GM21529 (cell line): Measurements from ENCODE around the gene SUV39H1.
"Not testable (repeated sequence)": the region's sequence is repeated elsewhere in the genome, so short reads cannot be mapped to it uniquely, and the experiment has no call there.

Experiments used
- ATAC-seq: cut with Tn5 transposase; IDR thresholded peaks from one replicate; pipeline ENCODE4 v1.9.1; 2021; ENCODE audit not compliant: unreplicated experiment

The SUV39H1 gene

DNA sequence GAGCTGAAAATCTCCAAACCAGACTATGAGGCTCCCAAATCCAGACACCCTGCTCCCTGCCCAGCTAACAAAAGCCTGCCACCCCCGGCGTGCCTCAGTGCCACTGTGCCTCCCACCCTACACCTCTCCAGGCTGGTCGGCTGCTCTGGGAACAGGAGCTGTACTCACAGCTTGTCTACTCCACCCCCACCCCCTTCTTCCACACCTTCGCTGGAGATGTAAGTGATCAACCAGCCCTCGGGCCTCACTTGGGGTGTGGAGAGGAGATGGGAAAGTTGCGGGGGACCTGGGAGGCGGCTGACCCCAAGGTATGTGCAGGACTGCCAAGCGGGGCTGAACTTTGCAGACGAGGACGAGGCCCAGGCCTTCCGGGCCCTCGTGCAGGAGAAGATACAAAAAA, 11.1 kb upstream of the SUV39H1 start:
- ATAC-seq, result no peak

GRCh38 chrX:48688531-48689150, 7.9 kb upstream of the SUV39H1 start:
- no peak for ATAC-seq

DNA sequence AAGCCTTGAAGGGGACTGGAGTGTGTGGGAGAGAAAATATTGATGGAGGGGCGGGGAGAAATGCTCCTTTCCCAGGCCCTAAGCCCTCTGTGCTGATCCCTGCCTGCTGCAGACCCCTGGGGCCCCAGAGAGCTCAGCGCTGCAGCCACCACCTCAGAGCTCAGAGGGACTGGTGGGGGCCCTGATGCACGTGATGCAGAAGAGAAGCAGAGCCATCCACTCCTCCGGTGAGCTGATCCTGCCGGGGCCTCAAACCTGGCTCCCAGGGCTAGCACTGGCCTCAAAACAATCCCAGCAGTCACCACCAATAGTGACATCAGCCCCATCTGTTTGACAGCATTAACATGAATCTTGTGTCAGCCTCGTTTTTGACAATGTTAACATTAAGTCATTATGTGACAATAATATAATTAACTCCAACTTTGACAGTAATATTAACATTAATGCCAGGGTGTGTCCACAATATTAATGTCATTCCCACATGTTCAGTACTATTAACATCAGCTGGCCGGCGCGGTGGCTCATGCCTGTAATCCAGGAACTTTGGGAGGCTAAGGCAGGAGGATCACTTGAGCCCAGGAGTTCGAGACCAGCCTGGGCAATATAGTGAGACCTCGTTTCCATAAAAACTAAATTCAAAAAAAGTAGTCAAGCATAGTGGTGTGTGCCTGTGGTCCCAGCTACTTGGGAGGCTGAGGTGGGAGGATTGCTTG, 7.2 kb upstream of the SUV39H1 start:
- ATAC-seq, result no peak

DNA sequence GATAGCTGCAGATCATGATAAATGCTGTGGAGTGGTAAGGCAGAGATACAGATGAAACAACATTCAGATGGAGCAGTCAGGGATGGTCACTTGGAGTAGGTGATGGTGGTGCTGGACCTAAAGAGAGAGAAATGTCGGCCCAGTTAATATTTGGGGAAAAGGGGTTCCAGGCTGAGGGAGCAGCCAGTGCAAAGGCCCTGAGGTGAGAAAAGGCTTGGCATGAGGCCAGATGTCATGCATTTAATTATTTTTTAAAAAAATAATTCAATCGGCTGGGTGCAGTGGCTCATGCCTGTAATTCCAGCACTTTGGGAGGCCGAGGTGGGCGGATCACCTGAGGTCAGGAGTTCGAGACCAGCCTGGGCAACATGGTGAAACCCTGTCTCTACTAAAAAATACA, 4.8 kb upstream of the SUV39H1 start:
- not testable (repeated sequence) for ATAC-seq

DNA sequence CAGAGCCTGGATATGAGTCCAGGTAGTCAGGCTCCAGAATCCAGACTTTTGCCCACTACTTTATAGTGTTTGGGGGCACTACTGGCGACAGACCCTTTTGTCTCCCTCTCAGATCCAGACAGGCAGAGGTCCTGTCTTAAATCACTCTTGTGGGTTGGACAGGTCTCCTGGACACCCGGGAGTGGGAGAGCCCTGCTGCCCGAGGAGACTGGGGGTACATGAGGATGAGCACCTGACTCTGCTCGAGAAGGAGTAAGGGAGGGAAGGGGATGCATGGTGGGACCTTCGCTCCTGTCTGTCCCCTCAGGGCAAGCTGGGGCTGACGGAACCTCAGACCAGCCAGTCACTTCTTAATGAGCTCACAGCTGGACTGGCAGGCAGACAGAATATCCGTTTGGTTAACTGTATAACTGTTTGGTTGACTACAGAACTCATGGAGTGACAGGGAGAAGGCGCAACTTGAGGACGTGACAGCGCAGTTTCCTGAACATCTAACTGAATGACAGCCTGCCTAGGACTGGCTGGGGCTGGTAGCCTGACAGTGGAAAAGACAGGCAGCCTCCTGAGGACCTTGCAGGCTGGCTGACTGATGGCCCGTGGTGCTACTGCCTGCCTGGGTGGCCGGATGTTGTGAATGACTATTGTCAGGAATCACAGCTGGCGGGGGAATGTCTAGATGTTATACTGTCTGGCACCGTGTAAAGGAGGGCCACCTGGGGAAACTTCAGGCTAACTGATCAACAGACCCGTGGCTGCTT, 1.6 kb upstream of the SUV39H1 start:
- no peak for ATAC-seq

- no peak for ATAC-seq
These were observed 1.0 kb upstream of the SUV39H1 start for GRCh38 chrX:48695534-48695896.

GRCh38 chrX:48695925-48696300, 621 bp upstream of the SUV39H1 start:
- no peak for ATAC-seq

DNA sequence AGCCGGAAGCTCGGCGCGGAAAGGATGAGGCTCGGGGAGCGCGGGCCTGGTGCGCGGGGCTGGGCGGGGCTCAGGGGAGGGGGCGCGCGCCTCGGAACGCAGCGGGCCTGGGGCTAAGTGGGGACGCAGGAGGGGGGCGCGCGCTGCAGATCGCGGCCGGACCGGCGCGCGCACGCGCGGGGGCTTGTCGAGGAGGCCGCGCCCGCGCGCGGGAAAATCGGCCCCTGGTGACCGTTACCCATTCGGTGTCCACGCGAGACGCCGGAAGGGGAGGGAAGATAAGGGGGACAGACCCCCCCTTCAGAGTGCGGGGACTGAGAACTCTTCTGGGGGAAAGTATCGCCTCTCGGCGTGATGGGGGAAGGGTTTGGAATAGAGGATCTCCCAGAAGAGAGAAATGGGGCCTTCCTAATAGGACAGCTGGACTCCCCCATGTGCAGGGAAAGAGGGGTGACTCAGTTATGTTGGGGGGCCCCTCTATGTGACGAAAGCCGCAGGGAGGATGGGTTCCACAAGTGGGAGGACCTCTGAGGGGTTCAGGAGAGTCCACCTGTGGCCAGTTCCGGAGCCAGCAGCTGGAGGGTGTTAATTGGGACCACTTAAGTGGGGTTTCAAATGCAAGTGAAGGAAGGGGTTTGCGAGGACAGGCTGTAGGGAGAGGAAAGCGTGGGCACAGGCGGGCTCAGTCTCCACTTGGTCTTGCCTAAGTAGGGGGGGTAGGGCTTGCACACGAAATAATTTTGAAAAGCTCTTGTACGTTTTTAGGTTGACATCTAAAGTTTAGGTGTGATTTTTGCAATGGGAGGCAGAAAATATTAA, 584 bp downstream of the SUV39H1 start:
- ATAC-seq, result peak; percentile 17

DNA sequence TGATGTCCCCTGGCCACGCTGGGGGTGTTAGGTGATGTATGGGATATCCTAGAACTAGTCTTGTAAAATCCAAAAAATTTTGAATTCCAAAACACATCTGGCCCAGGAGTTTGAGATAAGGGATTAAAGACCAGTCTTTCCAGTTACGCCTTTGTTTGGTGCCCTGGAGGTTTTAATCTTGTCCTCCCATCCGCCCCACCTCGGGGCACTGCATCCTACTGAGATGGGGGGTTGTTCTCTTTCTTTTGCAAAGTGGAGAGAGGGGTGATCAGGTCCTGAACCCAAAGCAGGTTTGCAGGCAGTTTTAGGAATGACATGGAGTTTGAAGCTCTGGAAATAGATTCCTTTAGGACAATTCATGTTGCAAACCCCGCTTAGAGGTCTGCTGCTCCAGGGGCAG, 1.8 kb downstream of the SUV39H1 start:
- ATAC-seq, result no peak

DNA sequence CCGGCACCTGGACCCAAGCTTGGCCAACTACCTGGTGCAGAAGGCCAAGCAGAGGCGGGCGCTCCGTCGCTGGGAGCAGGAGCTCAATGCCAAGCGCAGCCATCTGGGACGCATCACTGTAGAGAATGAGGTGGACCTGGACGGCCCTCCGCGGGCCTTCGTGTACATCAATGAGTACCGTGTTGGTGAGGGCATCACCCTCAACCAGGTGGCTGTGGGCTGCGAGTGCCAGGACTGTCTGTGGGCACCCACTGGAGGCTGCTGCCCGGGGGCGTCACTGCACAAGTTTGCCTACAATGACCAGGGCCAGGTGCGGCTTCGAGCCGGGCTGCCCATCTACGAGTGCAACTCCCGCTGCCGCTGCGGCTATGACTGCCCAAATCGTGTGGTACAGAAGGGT, 3.7 kb downstream of the SUV39H1 start:
- no peak for ATAC-seq

GRCh38 chrX:48700951-48701653, 4.6 kb downstream of the SUV39H1 start:
- no peak for ATAC-seq

DNA sequence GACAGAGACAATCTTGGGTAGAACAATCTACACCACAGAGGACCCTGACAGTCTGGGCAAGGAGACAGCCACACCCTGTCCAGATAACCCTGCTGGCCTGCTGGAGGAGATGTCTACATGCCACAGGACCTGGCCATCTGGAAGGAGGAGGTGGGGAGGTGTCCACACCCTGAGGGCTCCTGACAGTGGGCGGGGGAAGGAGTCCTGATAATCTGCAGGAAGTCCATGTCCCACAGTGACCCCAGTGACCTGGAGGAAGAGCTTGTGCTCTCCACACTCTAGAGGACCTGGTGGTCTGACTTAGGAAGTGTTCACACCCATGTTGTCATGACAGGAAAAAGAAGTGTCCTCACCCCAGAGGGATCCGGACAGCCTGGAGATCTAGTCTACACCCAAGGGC, 5.5 kb downstream of the SUV39H1 start:
- ATAC-seq, result no peak

DNA sequence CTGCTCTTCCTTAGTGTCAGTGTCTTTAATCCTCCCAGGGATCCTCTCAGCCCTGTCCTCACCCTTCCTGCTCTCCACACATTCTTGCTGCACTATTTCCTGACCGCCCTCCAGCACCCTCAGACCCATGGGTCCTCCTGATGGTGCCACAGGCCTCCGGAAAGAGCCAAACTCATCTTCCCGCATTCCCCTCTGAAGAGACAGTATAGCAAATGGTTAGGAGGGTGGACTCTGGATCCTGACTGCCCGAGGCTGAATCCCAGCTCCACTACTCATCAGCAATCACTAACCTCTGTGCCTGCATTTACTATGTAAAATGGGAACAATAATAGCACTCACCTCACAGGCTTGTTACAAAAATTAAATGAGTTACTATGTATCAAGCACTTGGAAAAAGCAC, 6.2 kb downstream of the SUV39H1 start:
- ATAC-seq, result no peak

GRCh38 chrX:48703228-48703627, 6.7 kb downstream of the SUV39H1 start:
- ATAC-seq, result no peak

GRCh38 chrX:48703642-48704481, 7.3 kb downstream of the SUV39H1 start:
- no peak for ATAC-seq

DNA sequence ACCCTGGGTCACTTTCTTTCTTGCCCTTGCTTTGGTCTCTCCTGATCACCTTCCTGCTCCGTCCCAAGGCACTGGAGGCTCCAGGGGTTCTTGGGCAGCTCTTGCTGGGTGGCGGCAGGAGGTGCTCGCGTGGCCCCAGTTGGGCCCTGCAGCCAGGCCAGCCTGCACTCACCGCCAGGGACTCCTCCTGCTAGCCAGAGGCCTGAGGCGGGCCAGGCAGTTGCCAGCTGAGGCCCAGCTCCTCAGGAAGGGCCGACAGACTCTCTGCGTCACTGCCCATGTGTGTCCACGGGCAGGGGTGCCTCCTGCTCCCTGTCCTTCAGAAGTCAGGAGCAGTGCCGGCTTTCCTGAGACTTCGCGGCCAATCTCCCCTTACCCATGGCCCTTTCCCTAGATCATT, 9.3 kb downstream of the SUV39H1 start:
- no peak for ATAC-seq

DNA sequence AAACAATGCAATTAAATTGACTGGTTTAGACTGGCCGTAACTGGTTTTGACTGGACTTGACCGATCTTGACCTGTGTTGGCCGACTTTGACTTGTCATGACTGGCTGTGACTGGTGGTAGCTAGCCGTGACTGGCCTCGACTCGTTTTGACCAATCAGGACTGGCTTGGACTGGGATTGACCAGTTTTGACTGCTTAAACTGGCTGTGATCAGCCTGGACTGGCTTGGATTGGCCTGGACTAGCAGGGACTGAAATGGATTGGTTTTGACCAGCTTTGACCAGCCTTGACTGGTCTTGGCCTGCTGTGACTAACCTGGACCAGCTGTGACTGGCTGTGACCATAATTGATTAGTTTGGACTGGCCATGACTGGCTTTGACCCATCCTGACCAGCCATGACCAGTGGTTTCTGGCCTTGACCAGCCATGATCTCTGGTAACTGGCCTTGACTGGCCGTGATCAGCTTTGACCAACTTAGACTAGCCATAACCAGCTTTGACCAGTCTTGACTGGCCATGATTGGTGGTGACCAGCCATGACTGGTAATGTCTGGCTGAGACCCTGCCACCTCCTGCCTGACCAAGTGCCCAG, 13.1 kb downstream of the SUV39H1 start:
- no peak for ATAC-seq

DNA sequence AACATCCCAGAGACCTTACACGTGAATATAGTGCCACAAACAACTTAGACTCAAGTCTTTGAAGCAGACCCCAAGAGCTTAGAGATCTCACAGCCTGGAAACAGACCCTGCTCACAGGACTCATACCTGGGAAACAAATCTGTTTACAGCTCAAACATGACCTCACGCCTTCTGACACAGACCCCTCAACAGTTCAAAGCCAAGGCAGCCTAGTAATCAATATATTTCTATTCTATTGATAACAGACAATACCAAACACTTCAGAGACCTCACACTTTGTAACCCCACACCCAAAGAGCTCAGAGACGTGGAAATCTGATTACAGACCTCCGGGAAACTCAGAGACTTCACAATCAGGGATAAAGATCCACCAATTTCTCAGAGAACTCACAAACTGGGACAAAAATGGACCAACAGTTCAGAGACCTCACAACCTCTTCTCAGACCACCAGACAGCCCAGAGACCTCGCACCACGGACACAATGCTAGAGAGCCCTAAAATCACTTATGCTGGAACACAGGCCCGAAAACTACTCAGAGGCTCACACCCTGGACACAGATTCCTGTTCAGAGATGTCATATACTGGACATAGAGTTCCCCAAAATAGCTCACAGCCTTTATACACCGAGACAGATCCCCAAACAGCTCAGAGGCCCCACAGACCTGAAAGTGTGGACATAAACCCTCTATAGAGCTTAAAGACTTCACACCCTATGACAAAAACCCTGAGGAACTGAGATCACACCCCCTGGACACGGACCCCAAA, 14.8 kb downstream of the SUV39H1 start:
- ATAC-seq, result no peak
